Measurements from ENCODE around the gene EOMES.

The EOMES gene

DNA sequence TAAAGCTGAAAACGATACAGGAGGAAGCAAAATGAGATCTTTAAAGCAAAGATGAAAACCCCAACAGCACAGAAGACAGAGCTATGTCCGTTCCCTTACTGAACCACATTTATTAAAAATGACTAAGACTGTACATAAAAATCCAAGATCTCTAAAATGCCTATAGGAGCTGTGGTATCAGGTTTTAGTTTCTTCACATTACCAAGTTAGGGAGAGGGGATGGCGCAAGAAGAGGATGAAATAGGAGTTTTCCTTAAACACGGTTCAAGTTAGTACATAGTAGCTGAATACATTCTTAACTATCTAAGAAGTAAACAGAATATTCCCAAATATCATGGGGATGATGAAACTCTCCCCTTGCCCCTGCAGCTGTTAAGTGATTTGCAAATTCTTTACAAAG, 6.3 kb downstream of the EOMES start:
- Histone ChIP-seq H3K4me1 (peaks cover 9 to 27% (median 17%) of the 10 kb centered on the region in 10 experiments; a peak in 14 of 20 replicates), H3K9me3 (replicated peaks in 1 of 11) (peaks cover 10 to 42% (median 24%) of the 10 kb centered on the region in 11 experiments), H3K4me2 (no peak overlapping the region), H3K9ac (no peak overlapping the region), H3K4me3 (no peak overlapping the region), H4K20me1 (peaks cover 0 to 18% (median 0%) of the 10 kb centered on the region in 11 experiments; a peak in 6 of 22 replicates), H3K27ac (no peak overlapping the region), H3K27me3 (peaks cover 84 to 94% (median 92%) of the 10 kb centered on the region in 11 experiments), H3K36me3 (no peaks in the 10 kb centered on the region)
- TF ChIP-seq Cebpa-rat (IDR thresholded peaks at IDR 0.05), result no peak

DNA sequence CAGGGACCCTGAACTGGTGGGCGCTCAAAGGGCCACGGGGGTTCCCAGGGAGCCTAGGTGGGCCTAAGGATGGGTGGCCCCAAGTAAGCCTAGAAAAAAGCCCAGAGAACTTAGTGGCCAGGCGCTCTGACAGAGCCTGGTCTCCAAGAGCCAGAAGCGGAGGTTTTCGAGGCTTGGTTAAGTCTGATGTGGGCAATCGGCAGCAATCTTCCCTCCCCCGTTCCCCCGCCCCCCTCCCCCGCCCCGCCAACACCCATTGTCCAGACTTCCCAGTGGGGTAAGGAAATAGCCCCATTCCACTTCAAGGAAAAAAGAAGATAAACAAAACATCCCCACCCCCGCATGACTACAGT, 6.7 kb downstream of the EOMES start:
- Histone ChIP-seq H3K4me2 (peak overlapping the region in 10 of 11 experiments; percentile 33 to 92 (median 83); a peak in 16 of 22 replicates), H3K27me3 (peaks cover 79 to 90% (median 88%) of the 10 kb centered on the region in 11 experiments), H4K20me1 (peaks cover 0 to 18% (median 0%) of the 10 kb centered on the region in 11 experiments; a peak in 6 of 22 replicates), H3K9ac (no peak overlapping the region), H3K9me3 (replicated peaks in 1 of 11) (peaks cover 6 to 38% (median 20%) of the 10 kb centered on the region in 11 experiments; a peak in 21 of 22 replicates), H3K36me3 (no peaks in the 10 kb centered on the region), H3K27ac (no peak overlapping the region), H3K4me3 (peak overlapping the region in 6 of 10 experiments; percentile 25 to 64 (median 56); a peak in 7 of 20 replicates), H3K4me1 (peaks cover 9 to 27% (median 17%) of the 10 kb centered on the region in 10 experiments; a peak in 14 of 20 replicates)
- no peak for TF ChIP-seq Cebpa-rat (IDR thresholded peaks at IDR 0.05)

DNA sequence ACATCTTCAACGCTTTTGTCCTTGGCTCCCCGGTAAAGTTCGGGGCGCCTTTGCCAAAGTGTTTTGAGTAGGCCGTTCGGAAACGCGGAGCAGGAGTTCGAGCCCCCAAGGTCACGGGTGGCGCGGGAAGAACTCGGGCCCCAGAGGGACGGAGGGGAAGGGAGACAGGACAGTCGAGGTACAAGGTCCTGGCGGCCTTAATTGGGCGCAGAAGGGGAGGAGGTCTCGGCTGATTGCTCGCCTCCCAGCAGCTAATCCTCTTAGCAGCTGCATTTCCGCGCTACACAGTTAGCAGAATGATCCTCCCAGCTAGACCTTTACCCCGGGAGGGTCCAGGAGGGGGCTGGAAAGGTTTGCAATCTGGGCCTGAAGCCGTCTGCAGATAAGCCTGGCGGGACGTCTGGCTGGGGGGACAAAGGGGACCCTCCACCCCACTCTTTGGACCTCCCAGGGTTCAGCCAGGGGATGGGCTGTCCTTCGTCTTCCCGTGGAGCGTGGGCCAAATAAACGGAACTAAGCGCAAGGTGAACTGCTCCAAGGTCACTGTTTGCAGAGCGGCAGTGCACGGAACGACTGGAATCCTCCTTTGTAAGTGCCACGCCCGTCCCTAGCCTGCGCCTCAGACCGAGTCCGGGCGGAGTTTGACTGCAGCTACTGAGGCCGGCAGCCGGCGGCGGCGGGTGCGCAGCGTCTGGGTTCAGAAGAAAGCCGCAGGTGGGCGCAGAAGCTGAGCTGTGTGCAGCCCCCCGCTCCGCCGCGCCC, 7.2 kb downstream of the EOMES start:
- Histone ChIP-seq H3K36me3 (no peaks in the 10 kb centered on the region), H3K4me3 (peak overlapping the region in 8 of 10 experiments; percentile 13 to 64 (median 54); a peak in 13 of 20 replicates), H3K9ac (peak overlapping the region in 1 of 11 experiments; percentile 24; a peak in 1 of 22 replicates), H3K4me1 (peaks cover 9 to 27% (median 17%) of the 10 kb centered on the region in 10 experiments; a peak in 14 of 20 replicates), H4K20me1 (peaks cover 0 to 18% (median 0%) of the 10 kb centered on the region in 11 experiments; a peak in 6 of 22 replicates), H3K27ac (no peak overlapping the region), H3K4me2 (peak overlapping the region; percentile 33 to 92 (median 83); a peak in 21 of 22 replicates), H3K9me3 (replicated peaks in 1 of 11) (peaks cover 1 to 32% (median 14%) of the 10 kb centered on the region in 11 experiments; a peak in 20 of 22 replicates), H3K27me3 (peaks cover 74 to 84% (median 82%) of the 10 kb centered on the region in 11 experiments)
- no peak for TF ChIP-seq Cebpa-rat (IDR thresholded peaks at IDR 0.05)

DNA sequence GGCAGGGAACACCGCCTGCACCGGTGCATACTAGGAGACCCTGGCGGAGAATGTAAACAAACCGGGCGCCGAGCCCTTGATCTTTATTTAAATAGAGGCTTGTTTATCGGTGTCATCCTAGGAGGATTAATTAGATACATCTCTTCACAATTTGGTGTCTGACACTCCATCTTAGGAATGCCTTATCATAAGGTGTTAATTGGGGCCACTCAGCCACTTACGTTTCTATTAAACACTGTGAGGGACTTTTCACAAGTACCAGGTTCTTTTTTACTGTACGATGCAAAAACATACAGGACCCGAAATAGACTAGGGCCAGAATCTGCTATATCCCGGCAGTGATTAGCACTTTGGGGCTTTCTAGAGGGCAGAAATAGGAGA, 8.0 kb downstream of the EOMES start:
- Histone ChIP-seq H3K27ac (no peak overlapping the region), H3K4me2 (peak overlapping the region in 10 of 11 experiments; percentile 76 to 92 (median 86); a peak in 20 of 22 replicates), H3K4me1 (peaks cover 9 to 27% (median 17%) of the 10 kb centered on the region in 10 experiments; a peak in 14 of 20 replicates), H4K20me1 (peaks cover 0 to 18% (median 0%) of the 10 kb centered on the region in 11 experiments; a peak in 6 of 22 replicates), H3K4me3 (peak overlapping the region in 8 of 10 experiments; percentile 53 to 70 (median 59); a peak in 12 of 20 replicates), H3K9ac (no peak overlapping the region), H3K9me3 (replicated peaks in 1 of 11) (peaks cover 0 to 25% (median 8%) of the 10 kb centered on the region in 11 experiments; a peak in 10 of 22 replicates), H3K27me3 (peaks cover 66 to 77% (median 75%) of the 10 kb centered on the region in 11 experiments), H3K36me3 (no peaks in the 10 kb centered on the region)
- TF ChIP-seq Cebpa-rat (IDR thresholded peaks at IDR 0.05), result no peak

DNA sequence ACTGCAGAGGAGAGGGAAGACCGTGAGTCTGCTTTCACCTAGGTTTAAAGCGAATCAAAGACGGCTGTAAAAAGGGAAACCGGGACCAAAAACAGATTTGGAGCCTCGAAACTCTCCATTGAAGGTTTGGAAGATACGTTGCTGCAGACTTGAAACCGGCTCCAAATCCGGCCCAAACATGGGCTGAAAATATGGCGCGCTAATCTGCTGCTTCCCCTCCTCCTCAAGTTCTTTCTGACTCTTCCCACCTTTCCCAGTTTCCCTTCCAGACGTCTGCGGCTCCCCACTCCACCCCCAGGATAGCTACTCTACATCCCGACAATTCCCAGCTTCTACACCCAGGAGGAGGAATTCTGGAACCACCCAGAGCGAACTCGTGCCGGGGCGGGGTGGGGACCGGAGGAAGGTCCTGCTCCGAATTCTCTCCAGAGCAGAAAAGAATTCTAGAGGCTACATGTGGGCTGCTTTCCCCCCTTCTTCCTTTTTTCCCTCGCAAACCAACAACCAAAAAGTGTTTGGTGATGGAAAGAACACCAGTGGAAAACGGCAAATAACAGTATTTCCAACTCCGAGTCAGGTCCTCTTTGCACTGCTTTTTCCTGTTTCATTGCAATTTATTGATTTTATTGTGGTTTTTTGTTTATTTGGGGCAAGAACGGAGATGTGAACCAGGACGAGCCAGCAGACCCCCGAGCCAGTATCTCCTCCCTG, 8.5 kb downstream of the EOMES start:
- Histone ChIP-seq H3K27me3 (peaks cover 61 to 71% (median 69%) of the 10 kb centered on the region in 11 experiments), H3K9me3 (replicated peaks in 1 of 11) (peaks cover 0 to 24% (median 8%) of the 10 kb centered on the region in 11 experiments; a peak in 6 of 22 replicates), H3K4me1 (peaks cover 9 to 27% (median 17%) of the 10 kb centered on the region in 10 experiments; a peak in 14 of 20 replicates), H3K36me3 (no peaks in the 10 kb centered on the region), H3K4me2 (peak overlapping the region; percentile 76 to 92 (median 85)), H3K27ac (no peak overlapping the region), H4K20me1 (peaks cover 0 to 18% (median 0%) of the 10 kb centered on the region in 11 experiments; a peak in 6 of 22 replicates), H3K9ac (peak overlapping the region in 2 of 11 experiments; percentile 5 to 33; a peak in 2 of 22 replicates), H3K4me3 (peak overlapping the region; percentile 53 to 70 (median 60))
- TF ChIP-seq Cebpa-rat (IDR thresholded peaks at IDR 0.05), result no peak

DNA sequence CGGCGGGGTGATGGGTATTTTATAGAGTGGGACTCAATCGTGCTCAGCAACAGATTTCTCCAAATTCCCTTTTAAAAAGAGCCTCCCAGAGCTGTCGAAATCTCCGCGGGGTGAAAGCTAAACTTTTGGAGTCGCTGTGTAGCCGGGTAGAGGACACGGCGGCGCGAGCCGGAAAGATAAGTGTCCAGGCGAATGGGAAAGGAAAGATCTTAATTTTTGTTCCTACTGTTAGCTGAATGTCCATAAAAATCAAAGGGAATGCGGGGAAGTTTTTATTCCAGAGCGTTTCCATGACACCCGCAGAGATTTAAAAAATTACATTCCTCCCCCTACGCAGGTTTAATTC, 9.1 kb downstream of the EOMES start:
- Histone ChIP-seq H4K20me1 (peaks cover 0 to 18% (median 0%) of the 10 kb centered on the region in 11 experiments; a peak in 6 of 22 replicates), H3K4me3 (peak overlapping the region; percentile 53 to 70 (median 60)), H3K9ac (peak overlapping the region in 5 of 11 experiments; percentile 4 to 54 (median 33); a peak in 6 of 22 replicates), H3K36me3 (no peaks in the 10 kb centered on the region), H3K4me2 (peak overlapping the region; percentile 76 to 92 (median 85)), H3K27ac (no peak overlapping the region), H3K4me1 (peaks cover 9 to 27% (median 17%) of the 10 kb centered on the region in 10 experiments; a peak in 14 of 20 replicates), H3K9me3 (replicated peaks in 1 of 11) (peaks cover 0 to 24% (median 8%) of the 10 kb centered on the region in 11 experiments; a peak in 6 of 22 replicates), H3K27me3 (peaks cover 57 to 67% (median 64%) of the 10 kb centered on the region in 11 experiments)
- no peak for TF ChIP-seq Cebpa-rat (IDR thresholded peaks at IDR 0.05)

DNA sequence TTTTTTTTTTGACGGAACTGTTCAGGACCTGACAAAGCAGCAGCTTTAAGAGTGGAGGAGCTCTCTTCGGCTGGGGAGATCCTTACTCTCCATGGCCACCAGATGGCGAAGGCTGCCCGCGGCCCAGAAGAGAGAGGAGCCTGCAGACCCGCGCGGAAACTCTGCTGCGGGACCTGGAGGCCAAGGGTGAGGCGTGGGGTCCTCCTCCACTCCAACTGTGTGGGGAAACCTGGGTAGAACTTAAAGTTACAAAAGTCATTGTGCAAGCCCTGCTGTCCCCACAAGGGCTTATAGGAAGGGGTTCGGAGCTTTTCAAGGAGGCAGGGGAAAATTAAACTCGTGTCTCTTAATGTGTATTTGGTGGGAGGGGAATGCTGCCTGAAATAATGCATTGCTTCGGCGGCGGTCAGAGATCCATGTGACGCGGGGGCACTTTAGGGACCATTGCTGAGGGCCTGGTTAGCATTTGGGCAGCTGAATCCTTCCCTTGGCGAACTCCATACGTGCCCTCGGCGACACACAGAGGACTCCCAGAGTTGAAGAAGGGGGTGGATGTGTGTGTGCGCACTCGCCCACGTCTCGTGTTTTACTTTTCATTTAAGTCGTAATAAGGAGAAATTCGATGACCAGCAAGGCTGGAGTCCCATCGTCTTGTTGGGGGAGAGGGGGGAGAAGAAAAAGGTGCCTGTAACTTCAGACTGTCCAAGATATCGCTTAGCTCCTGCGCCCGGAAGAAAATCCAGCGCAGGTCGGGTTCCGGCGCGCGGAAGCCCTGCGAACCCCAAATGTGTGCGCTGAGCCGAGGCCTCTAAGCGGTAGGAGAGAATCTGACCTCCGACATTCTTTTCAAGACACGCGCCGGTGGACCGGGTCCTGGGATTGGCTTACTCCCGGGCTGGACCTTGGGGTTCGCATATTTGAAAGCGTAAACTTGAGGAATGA, 9.7 kb downstream of the EOMES start:
- Histone ChIP-seq H3K4me3 (peak overlapping the region; percentile 53 to 70 (median 60)), H3K36me3 (no peaks in the 10 kb centered on the region), H4K20me1 (peaks cover 0 to 18% (median 0%) of the 10 kb centered on the region in 11 experiments; a peak in 6 of 22 replicates), H3K9ac (peak overlapping the region; percentile 4 to 54 (median 24); a peak in 12 of 22 replicates), H3K4me1 (peaks cover 9 to 27% (median 17%) of the 10 kb centered on the region in 10 experiments; a peak in 14 of 20 replicates), H3K9me3 (replicated peaks in 1 of 11) (peaks cover 0 to 23% (median 8%) of the 10 kb centered on the region in 11 experiments; a peak in 6 of 22 replicates), H3K4me2 (peak overlapping the region; percentile 76 to 92 (median 85)), H3K27me3 (peaks cover 53 to 60% (median 57%) of the 10 kb centered on the region in 11 experiments), H3K27ac (no peak overlapping the region)
- TF ChIP-seq Cebpa-rat (IDR thresholded peaks at IDR 0.05), result no peak

All from BLaER1 treated with 17β-estradiol and CSF1 and Interleukin-3, amounts not matched to agents 10 nM and 100 nM (cell line).